ENCODE measurements around the gene TICAM1.
"Not testable (repeated sequence)": the region's sequence is repeated elsewhere in the genome, so short reads cannot be mapped to it uniquely, and the experiment has no call there.

TICAM1 gene

GRCh38 chr19:4803736-4804695 is 27.5 kb downstream of the TICAM1 start:
- DNase-seq (ENCODE audit: low read depth) = peak; percentile 54

GRCh38 chr19:4802711-4803110 is 28.8 kb downstream of the TICAM1 start:
- no peak for DNase-seq (ENCODE audit: low read depth)

- DNase-seq (ENCODE audit: low read depth) = no peak
Observed at GRCh38 chr19:4801085-4801619, 30.4 kb downstream of the TICAM1 start.

- no peak for DNase-seq (ENCODE audit: low read depth)
Observed at GRCh38 chr19:4800591-4801081, 30.9 kb downstream of the TICAM1 start.

- no peak for DNase-seq (ENCODE audit: low read depth)
Observed at GRCh38 chr19:4795400-4795799, 36.1 kb downstream of the TICAM1 start.

GRCh38 chr19:4794971-4795370 is 36.5 kb downstream of the TICAM1 start:
- no peak for DNase-seq (ENCODE audit: low read depth)

GRCh38 chr19:4793278-4793677 is 38.2 kb downstream of the TICAM1 start:
- not testable (repeated sequence) for DNase-seq (ENCODE audit: low read depth)

- DNase-seq (ENCODE audit: low read depth) = not testable (repeated sequence)
Observed at GRCh38 chr19:4792866-4793195, 38.7 kb downstream of the TICAM1 start.

- not testable (repeated sequence) for DNase-seq (ENCODE audit: low read depth)
Observed at GRCh38 chr19:4792019-4792865, 39.3 kb downstream of the TICAM1 start.

- peak; percentile 97 for DNase-seq (ENCODE audit: low read depth)
Observed at GRCh38 chr19:4791183-4792018, 40.1 kb downstream of the TICAM1 start, which contains the start of gene FEM1A. Gene FEM1A, plus strand, starts transcription at chr19:4791734. Its CDS starts 121 bp downstream, at chr19:4791855.

- not testable (repeated sequence) for DNase-seq (ENCODE audit: low read depth)
Observed at GRCh38 chr19:4786412-4787016, 45.0 kb downstream of the TICAM1 start.

GRCh38 chr19:4781801-4782200 is 49.7 kb downstream of the TICAM1 start:
- DNase-seq (ENCODE audit: low read depth) = no peak

- no peak for DNase-seq (ENCODE audit: low read depth)
Observed at GRCh38 chr19:4780860-4781259, 50.7 kb downstream of the TICAM1 start.

GRCh38 chr19:4778124-4778523 is 53.4 kb downstream of the TICAM1 start:
- DNase-seq (ENCODE audit: low read depth) = not testable (repeated sequence)

GRCh38 chr19:4776436-4777211 is 54.9 kb downstream of the TICAM1 start:
- DNase-seq (ENCODE audit: low read depth) = no peak

GRCh38 chr19:4775627-4776152 is 55.8 kb downstream of the TICAM1 start:
- DNase-seq (ENCODE audit: low read depth) = no peak

- DNase-seq (ENCODE audit: low read depth) = no peak
Observed at GRCh38 chr19:4774136-4774535, 57.4 kb downstream of the TICAM1 start.

- no peak for DNase-seq (ENCODE audit: low read depth)
Observed at GRCh38 chr19:4773047-4773640, 58.4 kb downstream of the TICAM1 start.

GRCh38 chr19:4772566-4772965 is 58.9 kb downstream of the TICAM1 start:
- DNase-seq (ENCODE audit: low read depth) = no peak
